A549 (cell line): ENCODE data around the gene TDRD1.

ENCODE experiments used
- CHD2 ChIP-seq: fragments of 150-350 bp; IDR thresholded peaks from 2 replicates; pipeline ENCODE4 v1.6.1; 2014; ENCODE audit warnings: low read length; ENCODE audit not compliant: partially characterized antibody
- CTCF ChIP-seq: fragments of >200 bp; sonication (Bioruptor Twin); formaldehyde crosslinking; IDR thresholded peaks from 3 replicates; pipeline ENCODE4 v1.5.1; 2016
- EHF ChIP-seq: fragments of 250-450 bp; sonication (Bioruptor Pico); IDR thresholded peaks from 2 replicates; pipeline ENCODE4 v1.5.0; 2020; ENCODE audit warnings: mild to moderate bottlenecking
- HDAC2 ChIP-seq: fragments of 200-600 bp; sonication (generic); IDR thresholded peaks from 2 replicates; pipeline ENCODE4 v1.6.1; 2016
- HMGXB4 ChIP-seq: fragments of 250-450 bp; sonication (Bioruptor Pico); IDR thresholded peaks from 2 replicates; pipeline ENCODE4 v1.5.0; 2021; ENCODE audit warnings: mild to moderate bottlenecking, moderate library complexity, borderline replicate concordance
- MAX ChIP-seq: IDR thresholded peaks from 2 replicates; pipeline ENCODE4 v1.6.1; 2012
- RAD21 ChIP-seq, 2 experiments: fragments of >200 bp in 1 of 2; sonication (Bioruptor Twin) in 1 of 2; formaldehyde crosslinking in 1 of 2; IDR thresholded peaks in 1 of 2; conservative IDR thresholded peaks in 1 of 2; 2 replicates in 1 of 2; 3 replicates in 1 of 2; pipeline ENCODE4 v1.6.1; 2012 to 2018; ENCODE audit warnings: inconsistent platforms in 1 of 2

GRCh38 chr10:114221235-114221634 is 42.1 kb downstream of the TDRD1 start:
- TF ChIP-seq EHF (no peak), HMGXB4 (CRISPR knock-in tag) (no peak), MAX (no peak), CTCF (no peak), HDAC2 (no peak), RAD21 (conservative IDR thresholded peaks at IDR 0.05 in 1 of 2, IDR thresholded peaks at IDR 0.05 in 1 of 2) (no peak), CHD2 (no peak)
